ENCODE results near the gene KRTAP12-1.

KRTAP12-1 gene

DNA sequence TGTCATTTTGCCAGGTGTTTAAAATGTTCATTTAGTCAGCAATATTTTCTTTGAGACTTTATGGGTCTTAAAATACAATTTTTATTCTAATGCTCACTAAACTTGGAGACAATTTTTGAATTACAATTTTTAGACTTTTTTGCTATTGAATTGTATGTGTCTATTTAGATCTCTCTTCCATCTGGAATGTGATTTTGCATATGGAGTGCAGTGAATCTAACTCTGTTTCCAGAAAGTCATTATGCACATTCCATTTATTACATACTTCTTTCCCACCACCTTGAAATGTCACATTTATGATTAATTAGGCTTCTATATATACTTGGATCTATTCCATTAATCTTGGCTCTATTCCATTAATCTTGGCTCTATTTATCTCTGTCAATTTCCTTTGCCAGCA lies 35.0 kb upstream of the KRTAP12-1 start:
- H3K9me3 ChIP-seq (ENCODE audit: severe bottlenecking): no peaks in the 10 kb centered on the region
- TF ChIP-seq CTCF (IDR thresholded peaks at IDR 0.05; ENCODE audit: low read depth, low read length): no peak
- H3K27ac ChIP-seq: no peak overlapping the region
- no peaks in the 10 kb centered on the region for H3K27me3 ChIP-seq (ENCODE audit: insufficient read depth, low read depth, severe bottlenecking)
- no peak for DNase-seq
- no peak overlapping the region for H3K4me3 ChIP-seq (ENCODE audit: low read depth, low read length)
- no peaks in the 10 kb centered on the region for H3K36me3 ChIP-seq

- peak; percentile 6 for DNase-seq
- no peaks in the 10 kb centered on the region for H3K36me3 ChIP-seq
- no peak overlapping the region for H3K27ac ChIP-seq
- H3K9me3 ChIP-seq (ENCODE audit: severe bottlenecking): no peaks in the 10 kb centered on the region
- H3K27me3 ChIP-seq (ENCODE audit: insufficient read depth, low read depth, severe bottlenecking): no peaks in the 10 kb centered on the region
- no peak overlapping the region for H3K4me3 ChIP-seq (ENCODE audit: low read depth, low read length)
- TF ChIP-seq CTCF (IDR thresholded peaks at IDR 0.05; ENCODE audit: low read depth, low read length): no peak
Measured at GRCh38 chr21:44714905-44715304, 32.9 kb upstream of the KRTAP12-1 start.

GRCh38 chr21:44713846-44714245 lies 31.9 kb upstream of the KRTAP12-1 start:
- Histone ChIP-seq H3K9me3 (ENCODE audit: severe bottlenecking) (no peaks in the 10 kb centered on the region), H3K27ac (no peak overlapping the region), H3K36me3 (no peaks in the 10 kb centered on the region), H3K4me3 (ENCODE audit: low read depth, low read length) (no peak overlapping the region), H3K27me3 (ENCODE audit: insufficient read depth, low read depth, severe bottlenecking) (no peaks in the 10 kb centered on the region)
- TF ChIP-seq CTCF (IDR thresholded peaks at IDR 0.05; ENCODE audit: low read depth, low read length): no peak
- DNase-seq: peak; percentile 4

GRCh38 chr21:44713130-44713529 lies 31.2 kb upstream of the KRTAP12-1 start:
- H3K36me3 ChIP-seq: no peaks in the 10 kb centered on the region
- no peaks in the 10 kb centered on the region for H3K27me3 ChIP-seq (ENCODE audit: insufficient read depth, low read depth, severe bottlenecking)
- H3K9me3 ChIP-seq (ENCODE audit: severe bottlenecking): no peaks in the 10 kb centered on the region
- H3K4me3 ChIP-seq (ENCODE audit: low read depth, low read length): no peak overlapping the region
- peak; percentile 6 for DNase-seq
- no peak for TF ChIP-seq CTCF (IDR thresholded peaks at IDR 0.05; ENCODE audit: low read depth, low read length)
- no peak overlapping the region for H3K27ac ChIP-seq

GRCh38 chr21:44712203-44713028 lies 30.5 kb upstream of the KRTAP12-1 start:
- Histone ChIP-seq H3K9me3 (ENCODE audit: severe bottlenecking) (no peaks in the 10 kb centered on the region), H3K4me3 (ENCODE audit: low read depth, low read length) (no peak overlapping the region), H3K36me3 (no peaks in the 10 kb centered on the region), H3K27me3 (ENCODE audit: insufficient read depth, low read depth, severe bottlenecking) (no peaks in the 10 kb centered on the region), H3K27ac (no peak overlapping the region)
- no peak for TF ChIP-seq CTCF (IDR thresholded peaks at IDR 0.05; ENCODE audit: low read depth, low read length)
- peak; percentile 4 for DNase-seq
